HG03045 (cell line): Measurements from ENCODE around the gene LPIN3.
"Not testable (repeated sequence)": the region's sequence is repeated elsewhere in the genome, so short reads cannot be mapped to it uniquely, and the experiment has no call there.

ENCODE experiments used
- ATAC-seq: cut with Tn5 transposase; IDR thresholded peaks from one replicate; pipeline ENCODE4 v1.9.1; 2021; ENCODE audit warnings: mild to moderate bottlenecking, moderate library complexity; ENCODE audit not compliant: unreplicated experiment

Gene LPIN3

GRCh38 chr20:41340327-41341055 lies at the start of gene LPIN3:
TSS of gene LPIN3 (plus strand) at chr20:41340821. CDS start at chr20:41345804, 4,983 bp downstream.
- ATAC-seq: peak; percentile 41

- ATAC-seq: no peak
Observed at GRCh38 chr20:41293269-41294037, 47.2 kb upstream of the LPIN3 start.

- ATAC-seq: no peak
Observed at GRCh38 chr20:41299899-41300298, 40.7 kb upstream of the LPIN3 start.

- no peak for ATAC-seq
Observed at GRCh38 chr20:41300383-41300782, 40.2 kb upstream of the LPIN3 start.

GRCh38 chr20:41300886-41301285 lies 39.7 kb upstream of the LPIN3 start:
- ATAC-seq: no peak

GRCh38 chr20:41304002-41304401 lies 36.6 kb upstream of the LPIN3 start:
- no peak for ATAC-seq

GRCh38 chr20:41304424-41305079 lies 36.1 kb upstream of the LPIN3 start:
- no peak for ATAC-seq

GRCh38 chr20:41306061-41306727 lies 34.4 kb upstream of the LPIN3 start:
- peak; percentile 83 for ATAC-seq

- no peak for ATAC-seq
Observed at GRCh38 chr20:41307021-41307420, 33.6 kb upstream of the LPIN3 start.

- no peak for ATAC-seq
Observed at GRCh38 chr20:41308290-41308711, 32.3 kb upstream of the LPIN3 start.

- ATAC-seq: no peak
Observed at GRCh38 chr20:41308726-41309413, 31.8 kb upstream of the LPIN3 start.

- ATAC-seq: no peak
Observed at GRCh38 chr20:41309817-41310216, 30.8 kb upstream of the LPIN3 start.

GRCh38 chr20:41312009-41312408 lies 28.6 kb upstream of the LPIN3 start:
- ATAC-seq: not testable (repeated sequence)

- no peak for ATAC-seq
Observed at GRCh38 chr20:41314386-41314785, 26.2 kb upstream of the LPIN3 start.

- no peak for ATAC-seq
Observed at GRCh38 chr20:41316051-41316450, 24.6 kb upstream of the LPIN3 start.

GRCh38 chr20:41316602-41317545 lies 23.7 kb upstream of the LPIN3 start:
- peak; percentile 68 for ATAC-seq

GRCh38 chr20:41317546-41318270 lies 22.9 kb upstream of the LPIN3 start, which contains the start of gene ZHX3:
TSS of gene ZHX3 (minus strand) at chr20:41317731. CDS start at chr20:41204916, 112,815 bp downstream.
- peak; percentile 98 for ATAC-seq

- no peak for ATAC-seq
Observed at GRCh38 chr20:41318271-41318649, 22.4 kb upstream of the LPIN3 start.

- no peak for ATAC-seq
Observed at GRCh38 chr20:41320441-41320840, 20.2 kb upstream of the LPIN3 start.
